ENCODE data around the gene ZNF45. TPM values are rescaled to one million over a fixed set of nuclear protein-coding genes. Genes with fewer than 3 reads are reported as not detected.

ZNF45 gene
- total and polyA plus RNA-seq, 2 of the 13 experiments (the other 11 are each of a cell fraction or from before 2014, with no cell fraction given), result 2.4 to 11.3 TPM

- ChIA-PET POLR2A (no interaction called here), CTCF (ENCODE audit: low intra/inter-chr PET ratio, low total read pairs) (no interaction called here)
- H2AFZ ChIP-seq (ENCODE audit: low read length), result no peak overlapping the region
- no peak for TF ChIP-seq SMARCC2 (IDR thresholded peaks at IDR 0.05)
- no peak for TF ChIP-seq HNF4G (IDR thresholded peaks at IDR 0.05; ENCODE audit: borderline replicate concordance, low read depth, low read length)
- no peak for TF ChIP-seq HNF4G (CRISPR knock-in tag; IDR thresholded peaks at IDR 0.05; ENCODE audit: borderline replicate concordance, low read depth)
- no peak for TF ChIP-seq HOMEZ (CRISPR knock-in tag; IDR thresholded peaks at IDR 0.05; ENCODE audit: low read depth)
- TF ChIP-seq PAX8 (CRISPR knock-in tag; IDR thresholded peaks at IDR 0.05; ENCODE audit: borderline replicate concordance), result no peak
- TF ChIP-seq ZNF337 (CRISPR knock-in tag; IDR thresholded peaks at IDR 0.05; ENCODE audit: borderline replicate concordance, low read depth), result no peak
- TF ChIP-seq NCOA2 (CRISPR knock-in tag; IDR thresholded peaks at IDR 0.05), result no peak
- no peak for TF ChIP-seq IRX3 (CRISPR knock-in tag; IDR thresholded peaks at IDR 0.05; ENCODE audit: borderline replicate concordance, low read depth)
- TF ChIP-seq ZNF546 (CRISPR knock-in tag; conservative IDR thresholded peaks at IDR 0.05), result no peak
- TF ChIP-seq ZNF430 (CRISPR knock-in tag; IDR thresholded peaks at IDR 0.05), result no peak
- H3K4me1 ChIP-seq (ENCODE audit: insufficient read depth, low read length), result no peaks in the 10 kb centered on the region
- intact Hi-C loops (cut with micrococcal nuclease; ENCODE audit: unreplicated experiment) (loop anchor here (10.0 kb wide), 1 partner anchor 115 kb away; the partner anchor contains the start of gene ZNF283), in situ Hi-C loops (cut with HindIII; ENCODE audit: extremely low pct_ligation_motif_present, low pct_unique_long_range_greater_than_20kb) (no loop called here)
- no peaks in the 10 kb centered on the region for H3K36me3 ChIP-seq (replicated peaks in 1 of 2; ENCODE audit: control insufficient read depth in 1 of 2, insufficient read depth in 2 of 2, low read length in 2 of 2)
- H3K4me3 ChIP-seq (replicated peaks in 1 of 3; ENCODE audit: insufficient read depth in 1 of 3, low read depth in 2 of 3, low read length in 3 of 3), result no peak overlapping the region
- H3K27me3 ChIP-seq (ENCODE audit: control insufficient read depth in 1 of 2, insufficient read depth in 2 of 2, low read length in 2 of 2), result no peaks in the 10 kb centered on the region
- no peak overlapping the region for H3K4me2 ChIP-seq (ENCODE audit: low read depth, low read length)
- DNase-seq (ENCODE audit: low spot score), result no peak
- no peaks in the 10 kb centered on the region for H4K20me1 ChIP-seq (ENCODE audit: insufficient read depth, low read length)
- no TSS peak for BruUV-seq (replicated peaks)
- no peak overlapping the region for H3K9ac ChIP-seq (ENCODE audit: insufficient read depth, low read depth, low read length)
- ATAC-seq, result no peak
- FAIRE-seq, result no peak
- WGBS (ENCODE audit: low lambda C conversion rate), result 8% methylated on average over 3 of the region's 3 CpGs
- H3K27ac ChIP-seq (ENCODE audit: extremely low read length, insufficient read depth, low read length), result no peak overlapping the region
- no peaks in the 10 kb centered on the region for H3K79me2 ChIP-seq (ENCODE audit: insufficient read depth, low read length)
- 0 out of 2 replicates have a peak, but pooled peaks cover 6% of the 10 kb centered on the region for H3K9me3 ChIP-seq (ENCODE audit: low read length)
Observed at GRCh38 chr19:43939557-43940260, 4.6 kb upstream of the ZNF45 start.
